Measurements from ENCODE around the gene TMEM88.

The TMEM88 gene

DNA sequence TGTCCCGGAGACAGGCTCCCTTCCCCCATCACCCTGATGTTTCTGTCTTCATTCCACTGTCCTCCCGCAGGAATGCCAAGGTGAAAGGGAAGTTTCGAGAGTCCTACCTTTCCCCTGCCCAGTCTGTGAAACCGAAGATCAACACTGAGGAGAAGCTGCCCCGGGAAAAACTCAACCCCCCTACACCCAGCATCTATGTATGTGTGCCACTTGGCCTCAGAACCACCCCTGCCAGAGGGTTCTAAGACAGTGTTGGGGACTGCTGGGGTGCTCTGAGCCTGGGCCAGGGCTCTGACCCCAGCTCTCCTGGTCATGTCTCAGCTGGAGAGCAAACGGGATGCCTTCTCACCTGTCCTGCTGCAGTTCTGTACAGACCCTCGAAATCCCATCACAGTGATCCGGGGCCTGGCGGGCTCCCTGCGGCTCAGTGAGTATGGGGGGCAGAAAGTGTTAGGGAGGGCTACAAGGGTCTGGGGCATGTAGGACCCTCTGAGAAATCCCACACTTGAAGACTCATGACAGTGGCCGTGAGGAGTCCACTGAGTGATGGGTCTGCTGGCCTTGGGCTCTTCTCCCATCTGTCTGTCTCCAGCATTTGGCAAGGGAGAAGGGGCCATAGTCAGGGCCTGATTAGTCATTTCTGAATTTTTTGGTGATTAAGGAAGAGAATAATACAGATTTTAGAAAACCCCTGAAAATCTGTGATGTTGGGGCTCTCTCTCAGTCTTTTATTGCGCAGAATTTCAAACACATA, 4.9 kb upstream of the TMEM88 start:
- TF ChIP-seq JUND (IDR thresholded peaks at IDR 0.05; ENCODE audit: low read depth), result no peak
- in situ Hi-C loops (cut with HindIII; ENCODE audit: low pct_unique_long_range_greater_than_20kb, low sequenced_read_pairs), result no loop called here
- no peak for DNase-seq (ENCODE audit: low read depth in 1 of 2, low spot score in 1 of 2)

DNA sequence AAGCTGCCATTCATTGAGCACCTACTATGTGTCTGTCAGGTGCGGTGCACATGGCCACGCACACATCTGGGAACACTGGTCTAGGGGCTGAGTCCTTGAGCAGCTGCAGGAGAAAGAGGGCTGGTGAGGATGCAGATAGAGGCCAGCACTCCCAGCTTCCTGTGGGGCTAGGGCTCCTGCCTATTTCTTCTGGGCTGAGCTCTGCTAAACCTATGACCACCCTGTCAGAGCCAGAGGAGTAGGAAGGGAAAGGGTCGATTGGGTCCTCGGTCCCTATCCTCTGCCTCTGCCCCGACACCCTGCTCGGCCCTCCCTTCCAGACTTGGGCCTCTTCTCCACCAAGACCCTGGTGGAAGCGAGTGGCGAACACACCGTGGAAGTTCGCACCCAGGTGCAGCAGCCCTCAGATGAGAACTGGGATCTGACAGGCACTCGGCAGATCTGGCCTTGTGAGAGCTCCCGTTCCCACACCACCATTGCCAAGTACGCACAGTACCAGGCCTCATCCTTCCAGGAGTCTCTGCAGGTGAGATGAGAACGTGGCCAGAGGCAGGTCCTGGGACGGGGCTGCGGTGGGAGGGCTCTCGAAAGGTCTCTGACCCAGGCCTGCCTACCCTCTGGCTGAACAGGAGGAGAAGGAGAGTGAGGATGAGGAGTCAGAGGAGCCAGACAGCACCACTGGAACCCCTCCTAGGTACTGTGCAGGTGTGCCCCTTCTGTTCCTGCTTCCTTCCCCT, 4.0 kb upstream of the TMEM88 start:
- DNase-seq (ENCODE audit: low read depth in 1 of 2, low spot score in 1 of 2), result no peak
- in situ Hi-C loops (cut with HindIII; ENCODE audit: low pct_unique_long_range_greater_than_20kb, low sequenced_read_pairs), result no loop called here
- no peak for TF ChIP-seq JUND (IDR thresholded peaks at IDR 0.05; ENCODE audit: low read depth)

DNA sequence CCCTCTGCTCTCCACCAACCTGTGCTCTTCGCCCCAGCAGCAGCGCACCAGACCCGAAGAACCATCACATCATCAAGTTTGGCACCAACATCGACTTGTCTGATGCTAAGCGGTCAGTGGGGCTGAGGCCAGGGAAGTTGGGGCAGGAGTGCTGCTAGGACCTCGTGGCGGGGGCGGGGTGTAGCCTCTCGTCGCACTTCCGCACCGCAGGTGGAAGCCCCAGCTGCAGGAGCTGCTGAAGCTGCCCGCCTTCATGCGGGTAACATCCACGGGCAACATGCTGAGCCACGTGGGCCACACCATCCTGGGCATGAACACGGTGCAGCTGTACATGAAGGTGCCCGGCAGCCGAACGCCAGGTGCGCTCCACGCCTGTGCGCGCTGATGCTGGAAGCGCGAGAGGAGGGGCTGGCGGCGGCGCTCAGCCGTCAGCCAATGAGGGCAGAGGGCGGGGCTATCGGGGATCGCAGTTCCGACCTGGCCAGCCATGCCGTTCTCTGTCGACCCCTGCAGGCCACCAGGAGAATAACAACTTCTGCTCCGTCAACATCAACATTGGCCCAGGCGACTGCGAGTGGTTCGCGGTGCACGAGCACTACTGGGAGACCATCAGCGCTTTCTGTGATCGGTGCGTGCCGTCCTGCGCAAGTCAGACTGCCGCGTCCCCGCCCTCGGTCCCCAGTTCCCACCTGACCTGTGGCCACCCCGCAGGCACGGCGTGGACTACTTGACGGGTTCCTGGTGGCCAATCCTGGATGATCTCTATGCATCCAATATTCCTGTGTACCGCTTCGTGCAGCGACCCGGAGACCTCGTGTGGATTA, 3.2 kb upstream of the TMEM88 start:
- in situ Hi-C loops (cut with HindIII; ENCODE audit: low pct_unique_long_range_greater_than_20kb, low sequenced_read_pairs), result no loop called here
- no peak for TF ChIP-seq JUND (IDR thresholded peaks at IDR 0.05; ENCODE audit: low read depth)
- DNase-seq (ENCODE audit: low read depth in 1 of 2, low spot score in 1 of 2), result peak; percentile 65 to 89

DNA sequence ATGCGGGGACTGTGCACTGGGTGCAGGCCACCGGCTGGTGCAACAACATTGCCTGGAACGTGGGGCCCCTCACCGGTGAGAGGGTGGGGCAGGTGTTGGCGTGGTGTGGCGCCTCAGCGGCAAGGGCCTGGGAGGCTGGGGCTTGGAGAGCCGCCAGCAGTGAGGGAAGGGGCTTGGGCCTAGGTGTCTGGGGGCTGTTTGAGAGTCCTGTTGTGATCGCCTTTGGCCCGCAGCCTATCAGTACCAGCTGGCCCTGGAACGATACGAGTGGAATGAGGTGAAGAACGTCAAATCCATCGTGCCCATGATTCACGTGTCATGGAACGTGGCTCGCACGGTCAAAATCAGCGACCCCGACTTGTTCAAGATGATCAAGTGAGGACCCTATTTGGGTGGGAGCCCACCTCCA, 2.6 kb upstream of the TMEM88 start:
- DNase-seq (ENCODE audit: low read depth in 1 of 2, low spot score in 1 of 2), result no peak
- in situ Hi-C loops (cut with HindIII; ENCODE audit: low pct_unique_long_range_greater_than_20kb, low sequenced_read_pairs), result no loop called here
- TF ChIP-seq JUND (IDR thresholded peaks at IDR 0.05; ENCODE audit: low read depth), result no peak

DNA sequence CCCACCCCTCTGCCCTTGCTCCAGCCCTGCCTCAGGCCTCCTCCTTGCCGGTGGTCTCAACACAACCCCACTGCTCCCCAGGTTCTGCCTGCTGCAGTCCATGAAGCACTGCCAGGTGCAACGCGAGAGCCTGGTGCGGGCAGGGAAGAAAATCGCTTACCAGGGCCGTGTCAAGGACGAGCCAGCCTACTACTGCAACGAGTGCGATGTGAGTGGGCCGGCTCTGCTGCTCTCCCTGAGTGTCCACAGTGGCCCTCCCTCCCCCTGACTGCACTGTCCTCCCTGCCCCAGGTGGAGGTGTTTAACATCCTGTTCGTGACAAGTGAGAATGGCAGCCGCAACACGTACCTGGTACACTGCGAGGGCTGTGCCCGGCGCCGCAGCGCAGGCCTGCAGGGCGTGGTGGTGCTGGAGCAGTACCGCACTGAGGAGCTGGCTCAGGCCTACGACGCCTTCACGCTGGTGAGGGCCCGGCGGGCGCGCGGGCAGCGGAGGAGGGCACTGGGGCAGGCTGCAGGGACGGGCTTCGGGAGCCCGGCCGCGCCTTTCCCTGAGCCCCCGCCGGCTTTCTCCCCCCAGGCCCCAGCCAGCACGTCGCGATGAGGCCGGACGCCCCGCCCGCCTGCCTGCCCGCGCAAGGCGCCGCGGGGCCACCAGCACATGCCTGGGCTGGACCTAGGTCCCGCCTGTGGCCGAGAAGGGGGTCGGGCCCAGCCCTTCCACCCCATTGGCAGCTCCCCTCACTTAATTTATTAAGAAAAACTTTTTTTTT, 1.8 kb upstream of the TMEM88 start:
- in situ Hi-C loops (cut with HindIII; ENCODE audit: low pct_unique_long_range_greater_than_20kb, low sequenced_read_pairs), result no loop called here
- no peak for TF ChIP-seq JUND (IDR thresholded peaks at IDR 0.05; ENCODE audit: low read depth)
- DNase-seq (ENCODE audit: low read depth in 1 of 2, low spot score in 1 of 2), result no peak

DNA sequence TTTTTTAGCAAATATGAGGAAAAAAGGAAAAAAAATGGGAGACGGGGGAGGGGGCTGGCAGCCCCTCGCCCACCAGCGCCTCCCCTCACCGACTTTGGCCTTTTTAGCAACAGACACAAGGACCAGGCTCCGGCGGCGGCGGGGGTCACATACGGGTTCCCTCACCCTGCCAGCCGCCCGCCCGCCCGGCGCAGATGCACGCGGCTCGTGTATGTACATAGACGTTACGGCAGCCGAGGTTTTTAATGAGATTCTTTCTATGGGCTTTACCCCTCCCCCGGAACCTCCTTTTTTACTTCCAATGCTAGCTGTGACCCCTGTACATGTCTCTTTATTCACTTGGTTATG, 1.2 kb upstream of the TMEM88 start:
- in situ Hi-C loops (cut with HindIII; ENCODE audit: low pct_unique_long_range_greater_than_20kb, low sequenced_read_pairs), result no loop called here
- DNase-seq (ENCODE audit: low read depth in 1 of 2, low spot score in 1 of 2), result no peak
- no peak for TF ChIP-seq JUND (IDR thresholded peaks at IDR 0.05; ENCODE audit: low read depth)

DNA sequence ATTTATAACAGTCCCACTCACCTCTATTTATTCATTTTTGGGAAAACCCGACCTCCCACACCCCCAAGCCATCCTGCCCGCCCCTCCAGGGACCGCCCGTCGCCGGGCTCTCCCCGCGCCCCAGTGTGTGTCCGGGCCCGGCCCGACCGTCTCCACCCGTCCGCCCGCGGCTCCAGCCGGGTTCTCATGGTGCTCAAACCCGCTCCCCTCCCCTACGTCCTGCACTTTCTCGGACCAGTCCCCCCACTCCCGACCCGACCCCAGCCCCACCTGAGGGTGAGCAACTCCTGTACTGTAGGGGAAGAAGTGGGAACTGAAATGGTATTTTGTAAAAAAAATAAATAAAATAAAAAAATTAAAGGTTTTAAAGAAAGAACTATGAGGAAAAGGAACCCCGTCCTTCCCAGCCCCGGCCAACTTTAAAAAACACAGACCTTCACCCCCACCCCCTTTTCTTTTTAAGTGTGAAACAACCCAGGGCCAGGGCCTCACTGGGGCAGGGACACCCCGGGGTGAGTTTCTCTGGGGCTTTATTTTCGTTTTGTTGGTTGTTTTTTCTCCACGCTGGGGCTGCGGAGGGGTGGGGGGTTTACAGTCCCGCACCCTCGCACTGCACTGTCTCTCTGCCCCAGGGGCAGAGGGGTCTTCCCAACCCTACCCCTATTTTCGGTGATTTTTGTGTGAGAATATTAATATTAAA, 638 bp upstream of the TMEM88 start:
- in situ Hi-C loops (cut with HindIII; ENCODE audit: low pct_unique_long_range_greater_than_20kb, low sequenced_read_pairs), result no loop called here
- DNase-seq (ENCODE audit: low read depth in 1 of 2, low spot score in 1 of 2), result no peak
- TF ChIP-seq JUND (IDR thresholded peaks at IDR 0.05; ENCODE audit: low read depth), result no peak

DNA sequence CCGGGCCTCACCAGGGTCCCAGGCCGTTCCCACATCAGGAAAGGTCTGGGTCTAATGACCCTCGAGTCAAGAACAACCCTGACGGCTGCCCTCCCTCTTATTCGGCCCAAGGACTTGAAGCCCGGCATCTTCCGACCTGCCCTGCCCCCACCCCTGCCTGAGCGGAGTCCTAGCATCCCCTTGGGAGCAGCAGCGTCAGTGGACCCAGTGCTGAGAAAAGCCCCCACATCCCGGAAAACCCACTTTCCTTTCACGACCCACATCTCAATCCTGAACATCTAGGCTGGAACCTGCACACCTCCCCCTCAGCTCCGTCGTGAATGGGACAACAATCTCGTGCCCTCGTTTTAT, 769 bp downstream of the TMEM88 start:
- no peak for DNase-seq (ENCODE audit: low read depth in 1 of 2, low spot score in 1 of 2)
- in situ Hi-C loops (cut with HindIII; ENCODE audit: low pct_unique_long_range_greater_than_20kb, low sequenced_read_pairs), result no loop called here
- no peak for TF ChIP-seq JUND (IDR thresholded peaks at IDR 0.05; ENCODE audit: low read depth)

DNA sequence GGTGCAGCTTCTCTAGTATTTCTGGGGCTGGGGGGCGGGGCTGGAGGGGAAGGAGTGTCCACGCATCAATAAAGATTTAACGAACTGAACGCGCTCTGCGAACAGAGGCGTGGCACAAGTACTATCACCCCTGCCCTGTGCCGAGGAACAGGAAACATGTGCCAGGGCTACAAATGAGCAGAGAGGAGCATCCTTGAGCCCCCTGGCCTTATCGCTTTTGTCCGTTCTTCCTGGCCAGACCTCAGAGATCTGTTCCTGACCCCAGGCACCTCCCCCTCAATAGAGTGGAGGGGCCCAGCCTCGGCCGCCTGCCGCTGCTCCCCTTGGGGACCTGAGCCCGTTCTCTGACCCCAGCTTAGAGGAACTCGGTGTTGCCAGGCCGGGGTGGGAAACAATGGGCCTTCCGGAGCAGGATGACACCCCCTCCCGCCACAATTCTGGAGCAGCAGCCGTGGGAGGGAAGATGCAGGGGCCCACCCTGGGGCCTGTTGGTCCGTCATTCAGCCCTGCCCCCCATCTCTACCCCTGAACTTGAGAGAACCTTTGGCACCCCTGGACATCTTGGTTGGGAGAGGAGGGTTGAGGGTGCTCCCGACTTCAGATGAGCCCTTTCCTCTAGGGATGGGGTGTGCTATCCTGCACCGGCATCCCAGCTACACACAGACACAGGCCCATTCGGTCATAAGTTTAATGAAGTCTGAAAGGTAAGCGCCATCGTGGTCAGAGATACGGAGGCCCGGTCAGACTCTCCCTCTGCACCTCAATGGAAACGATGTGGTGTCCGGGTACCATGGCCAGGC, 1.3 kb downstream of the TMEM88 start:
- no peak for TF ChIP-seq JUND (IDR thresholded peaks at IDR 0.05; ENCODE audit: low read depth)
- DNase-seq (ENCODE audit: low read depth in 1 of 2, low spot score in 1 of 2), result no peak
- in situ Hi-C loops (cut with HindIII; ENCODE audit: low pct_unique_long_range_greater_than_20kb, low sequenced_read_pairs), result no loop called here

DNA sequence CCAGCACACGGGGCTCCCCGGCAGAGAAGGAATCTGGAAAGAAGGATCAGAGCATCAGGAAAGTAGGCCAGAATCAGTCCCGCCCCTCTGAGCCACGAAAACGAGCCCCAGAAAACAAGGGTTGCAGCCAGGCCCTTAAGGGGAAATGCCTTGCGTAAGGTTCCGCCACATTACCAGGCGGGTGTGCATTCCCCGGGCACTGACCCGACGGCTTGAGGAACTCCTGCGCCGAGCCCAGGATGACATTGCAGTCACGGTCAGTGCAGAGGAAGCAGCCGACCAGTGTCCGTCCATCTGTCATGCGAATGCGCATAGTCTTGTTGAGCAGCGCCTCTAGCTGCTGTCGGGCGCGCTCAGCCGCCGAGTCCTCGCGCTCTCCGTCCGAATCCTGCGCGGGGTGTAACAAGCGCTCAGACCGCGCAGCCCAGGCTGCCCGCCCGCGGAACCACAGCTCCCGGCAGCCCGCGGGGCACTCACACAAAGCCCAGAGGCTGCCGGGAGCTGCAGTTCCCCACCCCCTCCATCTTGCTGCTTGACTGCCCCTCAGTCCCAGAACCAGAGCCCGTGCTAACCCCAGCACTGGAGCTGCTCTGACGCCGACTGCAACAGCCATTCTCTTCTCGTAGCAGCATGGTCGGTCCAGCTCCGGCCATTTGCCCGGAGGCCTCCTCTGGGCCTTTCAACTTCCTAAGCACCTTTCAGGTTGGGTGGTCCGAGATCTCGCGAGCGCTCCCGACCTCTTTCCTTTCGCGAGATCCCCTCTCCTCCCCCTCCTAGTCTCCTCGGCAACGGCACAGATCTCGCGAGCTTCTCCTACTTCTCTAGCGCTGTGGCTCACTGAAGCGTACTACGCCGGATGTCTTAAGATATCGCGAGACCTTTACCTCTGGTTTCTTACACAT, 2.2 kb downstream of the TMEM88 start, which contains the start of gene NAA38:
Gene NAA38 (minus strand): TSS at position 749 of the 902 bp plus-strand sequence. CDS start 96 bp downstream, at position 653.
- peak; percentile 60 to 99 for DNase-seq (ENCODE audit: low read depth in 1 of 2, low spot score in 1 of 2)
- TF ChIP-seq JUND (IDR thresholded peaks at IDR 0.05; ENCODE audit: low read depth), result no peak
- in situ Hi-C loops (cut with HindIII; ENCODE audit: low pct_unique_long_range_greater_than_20kb, low sequenced_read_pairs), result no loop called here
